ENCODE measurements around the gene AGAP1.
A peak's percentile ranks its signal among the peaks of the same experiment; 100 is the strongest.

The AGAP1 gene

DNA sequence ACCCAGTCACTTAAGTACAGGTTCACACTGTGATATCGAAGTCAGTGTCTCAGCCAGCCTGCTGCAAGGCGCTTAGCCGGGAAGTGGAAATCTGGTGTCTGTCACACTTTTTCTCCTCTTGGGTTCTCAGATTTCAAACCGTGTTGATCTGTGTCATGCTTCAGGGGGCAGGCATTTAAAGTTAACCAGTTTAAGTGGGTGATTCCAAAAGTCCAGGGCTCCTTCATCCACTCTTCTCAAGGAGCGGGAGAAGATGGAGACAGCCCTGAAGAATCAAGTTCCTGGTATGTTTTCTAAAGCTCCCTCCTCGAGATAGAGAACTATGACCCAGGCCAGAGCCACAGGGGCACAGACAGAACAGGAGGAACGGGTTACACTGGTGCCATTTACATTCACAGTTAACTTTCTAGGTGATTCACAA, 342.7 kb downstream of the AGAP1 start:
- TF ChIP-seq, protein P1, sequence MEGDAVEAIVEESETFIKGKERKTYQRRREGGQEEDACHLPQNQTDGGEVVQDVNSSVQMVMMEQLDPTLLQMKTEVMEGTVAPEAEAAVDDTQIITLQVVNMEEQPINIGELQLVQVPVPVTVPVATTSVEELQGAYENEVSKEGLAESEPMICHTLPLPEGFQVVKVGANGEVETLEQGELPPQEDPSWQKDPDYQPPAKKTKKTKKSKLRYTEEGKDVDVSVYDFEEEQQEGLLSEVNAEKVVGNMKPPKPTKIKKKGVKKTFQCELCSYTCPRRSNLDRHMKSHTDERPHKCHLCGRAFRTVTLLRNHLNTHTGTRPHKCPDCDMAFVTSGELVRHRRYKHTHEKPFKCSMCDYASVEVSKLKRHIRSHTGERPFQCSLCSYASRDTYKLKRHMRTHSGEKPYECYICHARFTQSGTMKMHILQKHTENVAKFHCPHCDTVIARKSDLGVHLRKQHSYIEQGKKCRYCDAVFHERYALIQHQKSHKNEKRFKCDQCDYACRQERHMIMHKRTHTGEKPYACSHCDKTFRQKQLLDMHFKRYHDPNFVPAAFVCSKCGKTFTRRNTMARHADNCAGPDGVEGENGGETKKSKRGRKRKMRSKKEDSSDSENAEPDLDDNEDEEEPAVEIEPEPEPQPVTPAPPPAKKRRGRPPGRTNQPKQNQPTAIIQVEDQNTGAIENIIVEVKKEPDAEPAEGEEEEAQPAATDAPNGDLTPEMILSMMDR (IDR thresholded peaks at IDR 0.05; ENCODE audit: insufficient read depth, low read depth, low read length, missing control alignments): no peak
- peak; percentile 59 for DNase-seq (ENCODE audit: low read depth)

GRCh38 chr2:235839226-235839625, 345.4 kb downstream of the AGAP1 start:
- no peak overlapping the region for H3K4me3 ChIP-seq (ENCODE audit: low read length)
- DNase-seq (ENCODE audit: low read depth): no peak
- TF ChIP-seq, protein P1 (IDR thresholded peaks at IDR 0.05; ENCODE audit: insufficient read depth, low read depth, low read length, missing control alignments): no peak

More for the DNA sequence above, 342.7 kb downstream of the AGAP1 start:
- no peak overlapping the region for H3K4me3 ChIP-seq (ENCODE audit: low read length)

DNA sequence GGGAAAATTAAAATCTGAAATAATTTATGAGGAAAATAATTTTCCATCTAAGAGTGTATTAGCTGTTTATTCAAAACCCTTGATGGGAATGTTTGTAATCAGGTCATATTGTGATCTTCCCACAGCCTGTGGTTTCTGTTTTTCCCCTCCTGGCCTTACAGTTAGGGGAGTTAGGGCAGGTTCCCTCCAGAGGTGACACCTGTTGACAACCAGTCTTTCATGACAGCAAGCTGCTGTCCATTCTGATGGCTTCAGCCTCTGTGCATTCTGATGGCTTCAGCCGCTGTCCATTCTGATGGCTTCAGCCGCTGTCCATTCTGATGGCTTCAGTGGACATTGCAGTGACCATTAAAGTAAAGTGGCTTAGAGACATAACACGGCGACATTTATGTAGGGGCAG, 346.1 kb downstream of the AGAP1 start:
- TF ChIP-seq, protein P1 (IDR thresholded peaks at IDR 0.05; ENCODE audit: insufficient read depth, low read depth, low read length, missing control alignments): no peak
- no peak overlapping the region for H3K4me3 ChIP-seq (ENCODE audit: low read length)
- DNase-seq (ENCODE audit: low read depth): no peak

GRCh38 chr2:235841863-235842262, 348.0 kb downstream of the AGAP1 start:
- no peak overlapping the region for H3K4me3 ChIP-seq (ENCODE audit: low read length)
- DNase-seq (ENCODE audit: low read depth): no peak
- TF ChIP-seq, protein P1 (IDR thresholded peaks at IDR 0.05; ENCODE audit: insufficient read depth, low read depth, low read length, missing control alignments): no peak

DNA sequence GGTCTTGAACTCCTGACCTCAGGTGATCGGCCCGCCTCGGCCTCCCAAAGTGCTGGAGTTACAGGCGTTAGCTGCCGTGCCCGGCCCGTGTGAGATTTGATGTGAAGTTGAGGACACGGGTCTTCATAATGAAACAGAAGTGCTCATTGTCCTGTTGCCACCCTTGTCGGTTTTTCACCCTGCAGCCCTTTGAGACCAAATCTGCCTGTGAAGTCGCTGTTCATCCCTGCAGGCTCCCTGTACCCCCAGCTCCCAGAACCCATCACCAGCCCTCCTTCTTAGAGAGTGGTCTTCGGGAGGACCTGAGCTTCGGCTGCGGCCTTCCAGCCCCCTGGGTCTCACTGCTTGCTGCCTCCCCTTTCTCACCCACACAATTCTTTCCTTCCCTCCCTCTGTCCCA, 349.1 kb downstream of the AGAP1 start:
- no peak overlapping the region for H3K4me3 ChIP-seq (ENCODE audit: low read length)
- TF ChIP-seq, protein P1 (IDR thresholded peaks at IDR 0.05; ENCODE audit: insufficient read depth, low read depth, low read length, missing control alignments): no peak
- DNase-seq (ENCODE audit: low read depth): no peak

- no peak overlapping the region for H3K4me3 ChIP-seq (ENCODE audit: low read length)
- TF ChIP-seq, protein P1 (IDR thresholded peaks at IDR 0.05; ENCODE audit: insufficient read depth, low read depth, low read length, missing control alignments): no peak
- DNase-seq (ENCODE audit: low read depth): no peak
Observed at GRCh38 chr2:235843591-235844395, 349.9 kb downstream of the AGAP1 start.

GRCh38 chr2:235844561-235844960, 350.7 kb downstream of the AGAP1 start:
- no peak for DNase-seq (ENCODE audit: low read depth)
- H3K4me3 ChIP-seq (ENCODE audit: low read length): no peak overlapping the region
- TF ChIP-seq, protein P1 (IDR thresholded peaks at IDR 0.05; ENCODE audit: insufficient read depth, low read depth, low read length, missing control alignments): no peak

Data from epithelial cell of esophagus (primary cell).